ENCODE data around the gene CTIF.
A peak's percentile ranks its signal among the peaks of the same experiment; 100 is the strongest.
"Not testable (repeated sequence)": the region's sequence is repeated elsewhere in the genome, so short reads cannot be mapped to it uniquely, and the experiment has no call there.

CTIF gene

DNA sequence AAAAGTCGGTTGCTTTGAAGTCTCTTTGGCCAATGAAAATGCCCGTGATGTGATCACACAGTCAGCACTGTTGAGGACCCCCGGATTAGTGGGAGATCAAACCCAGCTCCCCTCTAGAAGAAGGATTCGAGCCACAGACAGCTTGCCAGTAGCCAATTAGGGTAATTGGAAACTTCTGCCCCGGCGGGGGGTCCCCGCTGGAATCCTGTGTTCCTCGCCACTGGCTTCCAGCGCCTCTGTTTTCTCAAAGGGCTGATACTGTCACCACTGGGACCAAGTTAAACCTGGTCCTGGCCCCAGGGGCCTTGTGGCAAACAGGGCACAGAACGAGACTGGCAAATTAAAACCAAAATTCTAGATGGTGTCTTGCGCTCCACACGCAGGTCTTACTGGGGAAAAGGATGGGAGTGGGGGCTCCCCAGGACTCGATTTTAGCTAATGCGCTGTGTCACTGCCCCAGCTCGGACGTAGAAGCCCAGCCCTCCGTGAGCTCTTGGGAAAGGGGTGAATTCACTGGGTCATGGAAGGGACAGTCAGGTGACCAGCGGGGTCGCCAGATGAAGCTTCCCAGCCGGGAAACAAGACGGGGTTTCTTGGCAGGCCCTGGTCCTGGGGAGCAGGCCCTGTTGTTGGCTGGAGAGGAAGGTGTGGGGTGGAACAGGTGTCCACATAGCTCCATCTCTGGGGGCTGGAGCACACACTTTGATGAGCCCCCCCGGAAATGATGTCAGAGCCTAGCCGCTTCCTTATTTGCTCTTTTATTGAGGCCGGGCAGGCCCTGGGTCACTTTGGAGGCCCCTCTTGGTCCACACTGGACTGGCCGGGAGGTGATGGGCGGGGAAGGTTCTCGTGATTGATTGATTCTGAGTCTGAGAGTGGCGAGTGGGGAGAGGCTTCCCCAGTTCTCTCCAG is 321.7 kb downstream of the CTIF start:
- no peak for DNase-seq

DNA sequence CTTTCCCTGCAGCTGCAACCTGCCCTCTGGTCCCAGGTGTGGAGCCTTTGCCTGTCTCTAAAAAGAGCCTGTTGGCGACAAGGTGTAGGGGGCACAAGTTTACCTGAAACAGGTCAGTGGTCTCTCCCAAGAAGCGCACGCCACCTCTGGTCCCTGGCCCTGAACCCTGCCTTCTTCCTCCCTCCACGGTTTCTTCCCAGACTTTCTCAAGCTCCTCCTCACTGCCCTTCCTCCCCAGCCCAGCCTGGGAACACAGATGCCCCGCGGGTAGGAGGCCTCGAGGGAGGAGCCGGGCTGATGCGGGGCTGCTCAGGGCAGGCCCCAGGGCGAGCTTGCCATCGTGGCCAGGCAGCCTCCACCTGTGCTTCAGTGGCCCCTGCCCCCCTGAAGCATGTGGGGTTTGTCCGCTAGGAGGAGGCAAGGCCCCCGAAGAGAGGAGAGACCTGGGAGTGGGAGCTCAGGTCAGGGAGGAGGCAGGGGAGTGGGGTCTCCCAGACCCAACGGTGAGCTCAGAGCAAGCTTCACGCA is 322.4 kb downstream of the CTIF start:
- no peak for DNase-seq

DNA sequence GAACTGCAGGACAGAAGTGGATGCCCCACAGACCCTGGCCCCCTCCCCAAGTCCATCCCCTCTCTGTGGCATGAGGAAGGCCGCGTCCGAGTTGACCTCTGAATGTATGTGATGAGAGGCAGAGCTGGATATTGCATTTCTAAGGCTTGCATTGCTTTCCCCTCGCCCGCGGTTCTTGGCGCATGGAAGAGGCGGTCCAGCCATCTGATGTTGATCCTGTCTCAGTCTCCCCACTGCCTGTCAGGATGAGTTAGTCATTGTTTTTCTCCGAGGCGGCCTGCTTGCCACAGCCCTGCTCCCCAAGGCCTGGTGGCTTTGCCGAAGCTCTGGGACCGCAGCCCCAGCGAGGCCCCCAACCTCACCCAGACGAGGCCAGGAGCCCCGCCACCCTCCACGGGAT is 323.3 kb downstream of the CTIF start:
- no peak for DNase-seq

DNA sequence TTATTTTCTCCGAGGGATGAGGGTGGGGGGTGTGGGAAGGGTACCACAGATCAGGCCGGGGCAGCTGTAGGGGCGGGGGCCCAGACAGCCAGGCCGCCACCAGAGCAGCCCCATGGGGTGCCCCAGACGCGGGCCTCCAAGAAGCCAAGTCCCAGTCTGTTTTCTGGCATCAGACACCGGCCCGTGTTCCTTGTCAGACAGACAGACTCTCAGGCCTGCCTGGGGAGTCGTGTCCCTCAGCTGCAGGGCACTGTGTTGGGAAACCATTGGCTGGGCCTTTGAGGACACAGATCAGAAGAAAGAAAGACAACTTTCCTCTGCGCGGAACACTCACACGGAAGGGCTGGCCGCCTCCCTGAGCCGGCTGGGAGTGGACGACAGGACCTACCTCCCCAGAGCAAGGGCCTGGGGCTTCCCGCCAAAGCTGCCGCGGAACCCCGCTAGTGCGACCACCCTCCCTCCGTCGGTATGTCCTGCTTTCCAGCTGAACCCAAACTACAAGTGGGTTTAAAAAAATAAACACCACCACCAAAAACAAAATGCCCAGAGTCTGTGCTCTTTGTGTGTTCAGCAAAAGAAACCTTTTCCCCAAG is 323.9 kb downstream of the CTIF start:
- DNase-seq = no peak

DNA sequence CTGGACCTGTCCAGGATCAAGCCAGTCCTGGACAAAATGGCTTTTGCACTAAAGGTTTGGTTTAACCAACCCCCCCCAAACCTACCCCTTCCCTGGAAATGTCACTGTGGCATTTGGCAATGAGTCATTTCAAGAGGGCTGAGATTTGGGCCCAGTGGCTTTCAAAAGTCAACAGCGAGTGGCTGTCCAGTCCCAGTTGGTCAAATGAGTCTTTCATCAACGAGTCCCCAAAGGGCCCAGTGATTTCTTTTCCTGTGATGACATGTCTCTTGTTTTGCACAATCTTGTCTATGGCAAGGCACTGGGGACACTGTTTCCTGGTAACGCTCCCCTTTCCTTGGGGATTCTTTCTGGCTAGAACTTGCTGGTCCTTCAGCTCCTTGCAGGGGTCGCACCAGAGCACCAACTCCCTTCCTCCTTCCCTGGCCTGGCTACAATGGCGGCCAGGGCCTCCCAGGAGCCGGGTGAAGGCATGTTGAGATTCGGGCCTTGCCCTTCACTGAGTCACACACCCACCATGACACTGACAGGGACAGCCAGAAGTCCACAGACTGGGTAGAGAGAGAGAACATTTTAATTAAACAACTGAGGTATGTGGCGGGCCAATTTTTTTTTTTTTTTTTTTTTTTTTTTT is 324.7 kb downstream of the CTIF start:
- no peak for DNase-seq

DNA sequence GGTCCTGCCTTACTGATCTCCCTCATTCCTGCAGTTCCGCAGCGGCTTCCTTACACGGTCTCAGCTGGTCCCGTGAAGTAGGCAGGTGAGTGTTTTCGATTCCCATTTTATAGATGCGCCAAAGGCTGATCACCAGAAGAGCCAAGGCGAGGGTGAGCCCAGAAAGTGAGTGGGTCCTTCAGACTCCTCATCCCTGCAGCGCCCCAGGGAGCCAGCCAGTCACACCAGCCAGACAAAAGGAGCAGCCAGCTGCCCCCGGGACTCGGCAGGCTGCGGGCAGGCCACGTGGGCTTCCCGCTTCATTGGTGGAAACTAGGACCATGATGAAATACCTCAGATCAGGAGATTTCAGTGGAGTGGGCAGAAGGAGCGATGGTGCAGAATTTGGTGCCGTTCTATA is 326.0 kb downstream of the CTIF start:
- no peak for DNase-seq

DNA sequence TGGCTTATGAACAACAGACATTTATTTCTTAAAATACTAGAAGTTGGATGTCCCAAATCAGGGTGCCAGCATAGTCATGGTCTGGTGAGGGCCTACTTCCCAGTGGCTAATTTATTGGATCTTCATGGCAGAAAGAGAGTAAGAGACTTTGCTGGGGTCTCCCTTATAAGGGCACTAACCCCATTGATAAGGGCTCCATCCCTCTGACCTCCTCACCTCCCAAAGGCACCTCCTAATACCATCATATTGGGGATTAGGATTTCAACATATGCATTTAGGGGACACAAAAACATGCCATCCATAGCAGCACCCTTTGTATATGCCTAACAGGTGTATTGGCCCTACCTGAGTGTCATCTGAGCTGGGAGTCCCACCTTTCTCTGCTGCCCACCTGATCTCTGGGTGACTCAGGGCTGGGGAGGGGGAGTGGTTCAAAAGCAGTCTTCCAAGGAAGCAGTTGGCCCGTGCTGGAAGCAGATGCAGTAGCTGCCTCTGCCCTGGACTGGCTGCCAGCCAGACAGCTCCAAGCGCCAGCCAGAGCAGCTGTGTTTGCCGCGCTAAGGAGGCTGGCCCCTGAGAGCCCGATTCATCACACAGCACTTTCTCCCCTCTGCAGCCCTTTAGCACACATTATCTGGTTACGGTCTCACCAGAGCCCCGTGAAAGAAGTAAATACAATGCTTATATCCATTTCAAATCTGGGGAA is 327.4 kb downstream of the CTIF start:
- DNase-seq = peak in 1 of 2 experiments; percentile 12

DNA sequence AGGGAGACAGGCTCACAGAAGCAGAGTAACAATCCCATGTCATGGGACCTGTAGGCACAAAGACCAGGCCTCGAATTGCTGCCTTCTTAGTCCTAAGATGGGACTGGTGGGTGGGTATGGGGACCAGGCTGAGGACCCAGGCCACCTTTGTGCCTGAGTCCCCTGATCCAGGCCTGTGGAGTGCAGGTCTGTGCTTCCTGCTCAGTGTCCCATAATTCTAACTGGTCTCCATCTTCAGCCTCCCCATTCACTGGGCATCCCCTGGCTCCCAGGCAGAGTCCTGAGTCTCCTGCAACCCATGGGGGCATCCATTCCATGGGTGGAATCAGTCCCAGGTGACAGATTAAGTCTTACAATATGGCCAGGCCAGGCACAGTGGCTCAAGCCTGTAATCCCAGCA is 328.0 kb downstream of the CTIF start:
- DNase-seq = no peak

DNA sequence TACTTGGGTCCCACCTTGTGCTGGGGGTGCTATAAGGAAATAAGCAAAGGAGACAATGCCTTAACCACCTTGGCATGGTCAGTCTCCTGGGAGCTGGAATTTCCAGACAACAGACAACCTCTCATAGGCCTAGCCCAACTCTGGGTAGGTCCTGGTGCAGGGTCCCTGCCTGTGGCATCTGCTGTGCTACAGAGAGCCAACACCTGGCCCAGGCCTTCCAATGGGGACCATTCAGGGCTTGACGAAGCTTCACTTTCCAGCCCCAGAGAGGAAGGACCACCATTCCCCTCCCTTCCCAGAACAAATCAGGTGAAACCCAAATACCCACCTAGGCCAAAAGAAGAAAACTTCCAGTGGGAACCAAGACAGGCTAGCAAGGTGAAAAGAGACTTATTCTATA is 329.1 kb downstream of the CTIF start:
- DNase-seq = no peak

DNA sequence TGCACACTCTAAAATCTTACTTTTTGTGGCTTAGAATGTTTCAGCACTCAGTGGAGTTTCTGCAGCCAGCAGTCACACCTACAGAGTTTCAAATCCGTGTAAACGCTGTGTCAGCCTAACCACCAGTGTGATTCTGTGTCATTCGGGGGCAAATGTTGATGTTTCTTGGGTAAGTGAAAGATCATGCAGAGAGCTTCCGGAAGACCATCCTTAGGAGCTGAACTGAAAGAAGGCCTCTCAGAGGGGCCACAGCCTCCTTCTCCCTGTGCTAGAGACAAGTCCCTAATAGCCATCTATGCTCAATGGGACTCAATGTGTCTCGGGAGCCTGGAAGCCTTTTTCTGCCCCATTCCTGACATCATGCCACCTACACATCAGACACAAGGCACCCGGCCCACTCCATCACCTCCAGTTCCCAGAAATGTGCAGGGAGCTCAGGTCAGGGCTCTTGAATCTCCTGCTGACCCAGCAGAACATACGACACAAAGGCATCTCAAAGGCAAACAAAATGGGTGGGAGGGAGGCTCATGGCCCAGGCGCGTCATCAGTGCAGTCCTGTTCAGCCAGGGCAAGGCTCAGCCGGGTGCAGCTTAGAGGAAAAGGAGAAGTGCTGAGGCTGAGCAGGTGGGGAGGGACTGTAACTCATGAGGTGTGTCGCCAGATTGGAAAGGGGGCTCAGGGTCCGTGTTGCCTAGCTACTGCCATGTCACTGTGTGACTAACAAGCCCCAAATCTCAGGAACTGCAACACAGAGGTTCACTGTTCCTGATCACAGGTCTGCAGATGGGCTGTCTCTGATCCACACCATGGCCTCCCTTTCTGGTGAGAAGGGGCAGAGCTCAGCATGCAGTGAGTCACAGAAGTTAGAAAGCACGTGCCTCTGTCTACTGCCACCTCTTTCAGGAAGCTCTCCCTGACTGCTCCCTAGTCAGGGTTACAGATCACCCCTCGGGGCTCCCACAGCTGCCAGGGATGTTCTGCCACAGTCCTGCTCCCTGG is 329.9 kb downstream of the CTIF start:
- DNase-seq = peak; percentile 23 to 25

DNA sequence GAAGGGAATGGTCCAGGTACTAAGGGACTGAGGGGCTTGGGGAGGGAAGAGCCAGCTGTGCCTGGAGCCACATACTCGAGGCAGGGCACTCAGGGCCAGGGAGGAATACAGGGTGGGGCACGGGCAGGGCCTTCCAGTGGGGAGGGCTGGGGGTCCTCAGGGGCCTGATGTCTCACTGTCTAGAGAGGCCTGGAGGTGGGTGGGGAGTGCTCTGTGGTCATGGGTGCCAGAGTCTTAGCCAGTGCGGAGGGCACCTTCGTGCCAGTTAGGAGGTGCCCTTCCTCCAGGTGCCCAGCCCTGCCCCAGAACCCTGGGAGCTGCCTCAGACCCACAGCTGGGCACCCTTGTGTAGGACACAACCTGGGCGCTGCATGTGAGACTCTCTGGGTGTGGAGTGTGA is 330.8 kb downstream of the CTIF start:
- DNase-seq = no peak

DNA sequence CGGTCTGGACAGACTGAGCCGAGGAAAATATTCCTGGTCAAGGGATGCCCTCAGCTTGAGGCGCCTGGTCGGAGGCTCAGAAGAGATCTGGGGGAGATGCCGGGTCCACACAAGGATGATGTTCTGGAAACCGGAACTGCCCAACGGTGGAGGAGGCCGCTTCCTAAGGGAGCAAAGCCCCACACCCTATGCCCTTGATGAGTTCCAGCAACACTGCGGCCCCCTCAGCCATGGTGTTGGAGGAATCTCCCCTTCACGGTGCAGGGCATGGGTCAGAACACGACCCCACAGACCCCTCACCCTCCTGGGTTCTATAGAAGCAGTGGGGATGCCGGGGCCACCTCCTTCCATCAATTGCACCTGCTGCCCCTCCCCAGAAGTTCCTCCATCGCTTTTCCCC is 332.1 kb downstream of the CTIF start:
- not testable (repeated sequence) for DNase-seq

DNA sequence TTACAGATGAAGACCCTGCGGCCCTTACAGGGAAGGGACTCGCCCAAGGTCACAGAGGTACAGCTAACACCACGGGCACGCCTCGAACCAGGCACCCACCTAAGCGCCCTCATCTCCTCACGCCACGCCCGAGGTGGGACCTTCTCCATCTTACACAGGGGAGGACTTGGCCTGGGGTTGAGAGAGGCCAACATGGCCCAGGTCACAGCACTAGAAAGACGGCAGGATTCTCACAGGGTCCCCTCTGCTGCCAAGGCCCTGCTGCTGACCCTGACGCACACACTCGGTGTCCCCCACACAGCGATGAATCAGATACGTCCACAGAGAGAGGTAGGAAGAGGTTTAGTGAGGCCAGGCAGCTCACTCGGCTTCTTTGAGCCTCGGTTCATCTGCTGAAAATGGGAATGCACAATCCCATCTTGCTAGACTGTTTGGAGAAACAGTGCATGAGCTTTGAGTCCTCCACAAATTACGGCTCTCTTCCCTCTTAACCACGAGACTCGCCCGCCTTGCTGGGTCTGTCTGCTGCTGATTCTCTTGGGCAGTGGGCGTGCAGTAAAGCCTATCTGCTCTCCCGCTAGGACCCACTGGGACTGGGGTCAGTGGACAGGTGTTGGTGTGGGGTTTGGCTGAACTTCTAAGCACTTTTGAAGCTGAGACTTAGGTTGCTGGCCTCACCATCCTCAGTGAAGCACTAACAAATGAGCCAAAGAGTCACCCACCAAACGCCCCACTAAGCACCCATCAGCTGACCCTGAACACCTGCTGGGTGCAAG is 332.7 kb downstream of the CTIF start:
- DNase-seq = no peak

DNA sequence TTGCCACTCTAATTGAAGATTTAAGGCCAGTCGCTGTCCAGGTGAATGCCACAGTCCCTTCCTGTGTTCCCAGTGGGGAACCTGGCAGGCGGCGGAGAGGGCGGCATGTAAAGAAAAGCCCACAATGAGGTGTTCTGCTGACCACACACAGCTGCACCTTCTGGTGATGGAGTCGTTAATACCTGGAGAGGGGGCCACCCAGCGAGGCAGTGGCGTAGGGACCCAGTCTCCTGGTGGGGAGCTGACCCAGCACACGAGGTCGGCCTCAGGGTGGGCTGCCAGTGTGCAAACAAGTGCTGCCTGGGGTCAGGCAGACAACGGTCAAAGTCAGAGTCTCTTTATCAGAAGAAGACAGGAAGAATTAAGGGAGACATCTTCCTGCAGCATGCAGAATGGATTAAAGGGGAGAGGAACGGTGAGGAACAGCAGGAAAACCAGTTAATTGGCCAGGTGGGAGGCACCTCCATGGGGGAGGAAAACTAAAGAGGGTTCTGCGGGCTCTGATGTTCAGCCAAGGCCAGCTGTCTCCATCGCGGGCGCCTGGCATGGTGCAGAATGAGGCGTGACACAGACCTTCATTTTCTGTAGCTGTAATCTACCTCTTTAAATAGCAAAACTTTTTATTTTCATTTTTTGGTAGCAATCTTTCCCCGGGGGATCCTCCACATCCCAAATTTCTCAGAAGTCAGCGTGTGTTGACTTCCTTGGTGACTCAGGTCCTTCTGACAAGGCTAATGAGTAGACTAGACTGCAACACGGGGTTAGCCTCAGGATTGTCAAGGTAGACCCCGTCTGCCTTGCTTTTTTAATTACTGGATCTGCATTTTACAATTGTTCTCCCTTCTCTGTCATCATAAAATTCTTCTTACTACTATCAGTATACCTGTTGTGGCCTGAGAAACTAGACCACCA is 333.7 kb downstream of the CTIF start:
- no peak for DNase-seq

DNA sequence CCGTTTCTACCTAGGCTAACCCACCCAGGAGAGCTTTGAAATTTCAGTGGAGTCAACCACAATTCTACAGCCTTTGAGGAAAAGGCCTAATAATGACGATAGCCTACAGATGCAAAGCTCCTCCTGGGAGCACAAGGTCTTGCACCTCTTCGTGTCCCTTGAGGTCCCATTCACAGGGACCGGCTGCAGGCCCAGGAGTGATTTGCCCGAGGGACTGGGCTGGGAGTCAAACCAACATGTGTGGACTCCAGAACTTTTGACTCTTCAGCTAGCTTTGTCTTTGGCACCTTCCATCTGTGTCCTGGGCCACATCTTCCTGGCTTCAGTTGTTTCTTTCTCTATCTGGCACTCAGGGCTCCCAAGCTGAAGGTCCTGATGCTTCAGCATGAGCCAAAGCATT is 335.4 kb downstream of the CTIF start:
- DNase-seq = no peak

DNA sequence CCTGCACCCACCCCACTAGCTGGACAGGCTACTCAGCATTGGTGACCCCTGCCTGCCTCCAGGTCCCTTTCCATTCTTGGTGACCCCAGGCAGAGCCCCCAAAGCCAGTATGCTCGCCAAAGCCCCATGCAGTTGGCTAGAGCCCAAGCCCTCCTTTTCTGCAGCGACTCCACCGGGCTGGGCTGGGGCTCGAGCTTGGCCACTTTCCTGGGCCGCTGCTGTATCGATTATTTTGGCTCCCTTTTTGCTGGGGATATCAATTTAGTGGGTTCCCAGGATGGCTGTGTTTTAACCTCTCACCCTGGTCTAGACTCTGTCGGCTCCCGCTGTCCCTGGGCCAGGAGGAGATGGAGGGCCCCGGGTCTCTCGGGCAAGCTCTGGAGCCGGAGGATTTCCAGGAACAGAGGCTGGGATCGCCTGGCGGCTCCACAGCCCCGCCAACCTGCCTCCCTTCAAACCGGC is 335.9 kb downstream of the CTIF start:
- DNase-seq = no peak

DNA sequence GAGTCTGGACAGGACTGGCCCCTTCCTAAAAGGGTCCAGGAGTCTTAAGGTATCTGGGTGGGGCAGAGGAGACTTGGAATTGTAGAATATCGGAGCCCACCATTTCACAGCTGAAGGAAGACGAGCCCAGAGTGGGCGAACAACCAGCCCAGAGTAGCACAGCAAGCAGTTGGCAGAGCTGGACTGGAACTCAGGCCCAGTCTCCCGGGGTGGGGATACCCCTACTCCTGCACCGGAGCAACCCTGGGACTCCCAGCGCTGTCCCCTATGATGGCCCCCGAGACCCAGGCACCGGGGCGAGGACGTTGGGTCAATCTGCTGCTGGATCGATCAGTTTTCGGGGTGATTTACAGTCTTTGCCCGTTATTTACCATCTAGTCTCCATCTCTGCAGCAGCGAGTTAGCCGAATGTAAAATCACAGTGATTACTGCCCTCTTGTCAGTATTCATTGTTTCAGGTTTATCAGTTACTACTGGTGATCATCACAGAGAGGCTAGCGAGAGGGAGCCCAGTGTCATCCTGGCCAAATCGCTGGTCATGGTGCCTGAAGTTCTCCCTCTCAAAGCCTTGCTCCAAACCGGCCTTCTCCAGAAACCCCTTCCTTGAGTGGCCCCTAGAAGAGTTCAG is 336.6 kb downstream of the CTIF start:
- DNase-seq = peak in 1 of 2 experiments; percentile 41

DNA sequence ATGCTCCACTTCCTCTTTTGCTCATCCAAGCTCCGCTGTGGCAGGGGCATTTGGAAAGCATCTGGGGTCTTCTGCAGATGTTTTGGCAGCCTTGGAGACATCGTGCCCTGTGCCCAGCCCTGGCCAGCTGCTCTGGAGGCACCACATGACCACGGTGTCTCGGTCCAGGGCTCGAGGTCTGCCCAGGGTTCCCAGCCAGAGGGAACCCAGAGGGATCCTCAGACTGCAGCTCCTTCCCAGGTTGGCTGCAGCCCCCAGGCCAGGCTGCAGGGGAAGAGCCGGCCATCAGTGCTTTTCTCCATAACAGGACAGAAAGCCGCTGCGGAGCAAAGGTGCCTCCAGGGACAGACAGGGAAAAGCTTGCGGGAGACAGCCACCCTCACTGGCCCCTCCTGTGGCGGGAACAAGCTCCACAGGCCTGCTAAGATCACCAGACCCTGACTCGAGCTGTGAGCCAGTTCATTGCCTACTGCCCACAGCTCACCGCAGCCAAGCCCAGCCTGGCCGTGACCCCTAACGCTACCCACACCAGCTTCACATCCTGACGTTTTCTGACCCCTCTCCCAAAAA is 337.2 kb downstream of the CTIF start:
- peak in 1 of 2 experiments; percentile 50 for DNase-seq

DNA sequence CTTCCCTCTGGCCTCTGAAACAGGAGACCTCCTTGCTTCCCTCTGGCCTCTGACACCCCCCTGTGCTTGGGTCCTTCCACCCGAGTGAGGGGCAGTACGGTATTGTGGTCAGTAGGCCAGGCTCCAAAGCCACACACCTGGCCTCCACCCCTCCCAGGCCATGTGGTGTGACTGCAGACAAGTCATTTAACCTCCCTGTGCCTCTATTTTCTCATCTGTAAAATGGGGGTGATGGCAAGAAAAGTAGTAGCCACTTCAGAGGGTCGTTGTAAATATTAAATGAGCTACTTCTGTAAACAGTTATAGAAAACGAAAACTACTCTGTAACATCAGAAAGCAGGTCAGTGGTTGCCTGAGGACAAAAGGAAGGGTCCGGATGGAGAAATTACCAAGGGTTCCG is 337.8 kb downstream of the CTIF start:
- no peak for DNase-seq

Data from Kasumi-1 (cell line).